GM19099 (cell line): ENCODE measurements around the gene ECEL1.

Experiments
- POLR2A ChIP-seq: IDR thresholded peaks from 3 replicates; pipeline ENCODE4 v1.6.1; 2011; ENCODE audit warnings: low read depth; ENCODE audit not compliant: insufficient read length; ENCODE audit errors: extremely low read depth

The ECEL1 gene, protein sequence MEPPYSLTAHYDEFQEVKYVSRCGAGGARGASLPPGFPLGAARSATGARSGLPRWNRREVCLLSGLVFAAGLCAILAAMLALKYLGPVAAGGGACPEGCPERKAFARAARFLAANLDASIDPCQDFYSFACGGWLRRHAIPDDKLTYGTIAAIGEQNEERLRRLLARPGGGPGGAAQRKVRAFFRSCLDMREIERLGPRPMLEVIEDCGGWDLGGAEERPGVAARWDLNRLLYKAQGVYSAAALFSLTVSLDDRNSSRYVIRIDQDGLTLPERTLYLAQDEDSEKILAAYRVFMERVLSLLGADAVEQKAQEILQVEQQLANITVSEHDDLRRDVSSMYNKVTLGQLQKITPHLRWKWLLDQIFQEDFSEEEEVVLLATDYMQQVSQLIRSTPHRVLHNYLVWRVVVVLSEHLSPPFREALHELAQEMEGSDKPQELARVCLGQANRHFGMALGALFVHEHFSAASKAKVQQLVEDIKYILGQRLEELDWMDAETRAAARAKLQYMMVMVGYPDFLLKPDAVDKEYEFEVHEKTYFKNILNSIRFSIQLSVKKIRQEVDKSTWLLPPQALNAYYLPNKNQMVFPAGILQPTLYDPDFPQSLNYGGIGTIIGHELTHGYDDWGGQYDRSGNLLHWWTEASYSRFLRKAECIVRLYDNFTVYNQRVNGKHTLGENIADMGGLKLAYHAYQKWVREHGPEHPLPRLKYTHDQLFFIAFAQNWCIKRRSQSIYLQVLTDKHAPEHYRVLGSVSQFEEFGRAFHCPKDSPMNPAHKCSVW

DNA sequence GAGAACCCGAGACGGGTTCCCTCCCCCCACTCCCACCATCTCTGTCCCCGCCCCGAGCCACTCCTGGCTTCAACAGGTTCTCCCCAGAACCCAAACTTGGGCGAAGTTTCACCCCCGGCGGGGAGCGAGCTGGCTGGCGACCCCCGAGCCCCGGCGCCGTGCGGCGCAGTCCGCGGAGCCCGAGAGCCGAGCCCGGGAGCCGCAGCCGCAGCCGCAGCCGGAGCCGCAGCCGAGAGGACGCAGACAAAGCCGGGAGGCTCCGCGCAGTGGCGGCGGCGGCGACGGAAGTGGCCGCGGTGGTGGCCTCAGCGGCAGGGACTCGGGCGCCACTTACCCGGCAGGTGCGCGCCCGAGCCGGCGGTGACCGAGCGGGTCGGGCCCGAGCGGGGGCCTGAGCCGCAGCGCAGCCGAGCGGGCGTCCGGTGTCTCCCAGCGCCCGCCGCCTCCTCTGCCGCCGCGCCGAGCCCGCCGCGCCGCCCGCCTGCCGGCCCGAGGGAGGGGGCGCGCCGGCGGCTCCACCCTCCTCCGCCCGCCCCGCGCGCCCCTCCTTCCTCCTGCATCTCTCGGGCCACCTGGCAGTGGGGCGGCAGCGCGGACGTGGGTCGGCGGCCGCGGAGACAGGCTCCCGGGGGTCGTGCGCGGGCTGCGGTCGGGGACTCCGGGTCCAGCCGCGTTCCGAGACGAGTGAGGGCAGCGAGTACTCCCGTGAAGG, at the start of gene ECEL1:
Gene ECEL1, minus strand, starts transcription at position 450 of the 712 bp plus-strand sequence. CDS start 1,181 bp downstream, outside the sequence.
- no peak for TF ChIP-seq POLR2A

DNA sequence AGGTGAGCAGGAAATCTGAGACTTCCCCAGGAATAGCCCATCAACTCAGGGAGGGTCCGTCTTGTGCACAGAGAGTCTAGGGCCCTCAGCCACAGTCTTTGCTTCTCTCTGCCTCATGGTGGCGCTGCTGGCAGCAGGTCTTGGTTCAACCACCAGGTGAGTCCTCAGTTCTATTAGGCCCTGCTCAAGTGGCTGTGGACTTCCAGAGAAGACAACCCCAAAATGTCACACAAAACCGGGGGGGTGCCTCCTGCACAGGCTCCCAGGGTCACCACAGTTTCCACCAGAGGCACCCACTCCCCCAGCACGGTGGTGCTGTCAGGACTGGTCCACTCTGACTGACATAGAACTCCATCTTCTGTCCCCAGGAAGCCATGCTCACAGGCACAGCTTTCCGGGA, 49.4 kb upstream of the ECEL1 start:
- TF ChIP-seq POLR2A, result no peak

DNA sequence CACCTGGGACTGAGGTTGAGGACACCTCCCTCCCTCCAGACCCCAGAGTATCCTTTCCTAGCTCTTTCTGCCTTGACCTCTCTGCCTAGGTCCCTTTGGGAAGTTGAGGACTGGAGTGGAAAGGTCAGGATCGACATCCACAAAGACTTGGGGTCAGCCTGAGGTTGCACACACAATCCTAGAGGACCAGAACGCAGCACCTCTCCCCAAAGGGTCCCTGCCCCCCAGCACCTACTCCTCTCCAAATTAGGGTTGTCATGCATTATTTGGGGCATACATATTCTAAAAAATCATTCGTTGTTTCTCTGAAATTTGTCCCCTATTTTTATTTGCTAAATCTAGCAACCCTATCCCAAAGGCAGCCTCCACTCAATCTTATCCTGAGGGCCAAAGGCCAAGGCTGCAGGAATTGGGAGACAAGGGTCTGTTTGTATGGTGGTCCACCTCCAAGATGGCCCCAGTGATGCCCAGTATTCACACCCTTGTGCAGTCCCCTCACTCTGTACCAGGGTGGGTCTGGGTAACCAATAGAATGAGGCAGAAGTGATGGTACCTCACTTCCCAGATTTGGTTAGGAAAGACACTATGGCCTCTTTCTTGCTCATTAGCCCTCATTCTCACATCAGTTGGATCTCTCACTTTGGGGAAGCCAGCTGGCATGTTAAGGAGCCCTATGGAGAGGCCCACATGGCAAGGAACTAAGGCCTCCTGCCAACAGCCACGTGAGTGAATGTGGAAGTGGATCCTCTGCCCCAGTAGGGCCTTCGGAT, 48.3 kb upstream of the ECEL1 start:
- no peak for TF ChIP-seq POLR2A

DNA sequence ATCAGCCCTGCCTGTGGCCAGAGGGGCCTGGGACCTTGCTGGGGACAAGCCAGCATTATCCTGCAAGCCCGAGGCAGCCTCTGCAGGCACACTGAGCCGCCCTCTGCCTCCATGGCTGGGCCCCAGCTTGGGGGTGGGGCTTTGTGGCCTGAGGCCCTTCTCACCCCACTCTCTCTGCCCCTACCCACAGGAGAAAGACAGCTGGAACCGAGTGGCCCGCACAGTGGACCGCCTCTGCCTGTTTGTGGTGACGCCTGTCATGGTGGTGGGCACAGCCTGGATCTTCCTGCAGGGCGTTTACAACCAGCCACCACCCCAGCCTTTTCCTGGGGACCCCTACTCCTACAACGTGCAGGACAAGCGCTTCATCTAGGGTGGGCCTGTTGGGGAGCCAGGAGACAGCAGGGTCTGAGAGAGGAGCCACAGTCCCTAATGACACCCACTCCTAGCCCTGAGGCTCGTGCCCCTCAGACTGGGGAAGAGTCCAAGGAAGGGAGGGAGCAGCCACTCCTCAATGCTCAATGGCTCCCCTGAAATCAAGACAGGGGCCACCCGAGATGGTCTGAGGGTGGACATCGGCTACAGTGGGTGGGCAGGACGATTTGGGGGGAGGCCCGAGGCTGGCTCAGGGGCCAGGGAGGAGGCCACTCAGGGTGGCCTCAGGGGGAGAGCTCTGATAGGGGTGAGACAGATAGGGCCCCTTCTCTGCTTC, 47.5 kb upstream of the ECEL1 start:
- no peak for TF ChIP-seq POLR2A

DNA sequence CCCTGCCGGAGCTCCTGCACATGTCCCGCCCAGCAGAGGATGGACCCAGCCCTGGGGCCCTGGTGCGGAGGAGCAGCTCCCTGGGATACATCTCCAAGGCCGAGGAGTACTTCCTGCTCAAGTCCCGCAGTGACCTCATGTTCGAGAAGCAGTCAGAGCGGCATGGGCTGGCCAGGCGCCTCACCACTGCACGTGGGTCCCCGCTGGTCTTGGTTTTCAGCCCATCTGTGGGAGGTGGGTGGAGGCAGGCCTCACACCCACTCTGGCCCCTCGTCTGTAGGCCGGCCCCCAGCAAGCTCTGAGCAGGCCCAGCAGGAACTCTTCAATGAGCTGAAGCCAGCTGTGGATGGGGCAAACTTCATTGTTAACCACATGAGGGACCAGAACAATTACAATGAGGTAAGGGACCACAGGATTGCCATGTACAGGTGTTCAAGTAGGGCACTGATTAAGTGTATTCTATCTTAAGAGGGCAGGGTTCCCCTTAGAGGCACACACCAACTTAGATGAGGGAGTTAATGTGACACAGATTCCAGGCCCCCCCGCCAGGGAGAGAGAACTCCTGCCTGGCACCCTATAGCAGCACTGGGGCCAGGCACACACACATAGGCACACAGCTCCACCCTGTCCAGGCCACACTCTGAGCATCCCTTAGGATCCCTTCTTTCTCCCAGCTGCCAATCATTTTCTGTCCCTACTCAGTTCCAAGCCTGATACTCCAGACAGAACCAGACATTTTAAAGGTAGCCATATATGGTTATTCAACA, 46.5 kb upstream of the ECEL1 start:
- no peak for TF ChIP-seq POLR2A

DNA sequence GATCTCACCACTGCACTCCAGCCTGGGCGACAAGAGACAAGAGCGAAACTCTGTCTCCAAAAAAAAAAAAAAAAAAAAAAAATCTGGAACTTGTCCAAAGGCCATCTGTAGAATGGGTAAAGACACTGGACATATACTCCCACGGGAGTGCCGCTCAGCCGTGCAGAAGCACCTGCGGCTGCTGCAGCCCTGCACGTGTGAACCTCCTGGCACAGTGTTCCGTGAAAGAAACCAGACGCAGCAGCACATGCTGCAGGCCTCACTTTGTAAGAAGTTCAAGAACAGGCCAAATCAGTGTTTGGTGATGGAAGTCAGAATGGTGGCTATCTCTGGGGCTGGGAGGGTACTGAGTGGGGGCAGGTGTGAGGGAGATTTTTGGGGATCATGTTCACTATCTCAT, 44.8 kb upstream of the ECEL1 start:
- TF ChIP-seq POLR2A, result no peak

DNA sequence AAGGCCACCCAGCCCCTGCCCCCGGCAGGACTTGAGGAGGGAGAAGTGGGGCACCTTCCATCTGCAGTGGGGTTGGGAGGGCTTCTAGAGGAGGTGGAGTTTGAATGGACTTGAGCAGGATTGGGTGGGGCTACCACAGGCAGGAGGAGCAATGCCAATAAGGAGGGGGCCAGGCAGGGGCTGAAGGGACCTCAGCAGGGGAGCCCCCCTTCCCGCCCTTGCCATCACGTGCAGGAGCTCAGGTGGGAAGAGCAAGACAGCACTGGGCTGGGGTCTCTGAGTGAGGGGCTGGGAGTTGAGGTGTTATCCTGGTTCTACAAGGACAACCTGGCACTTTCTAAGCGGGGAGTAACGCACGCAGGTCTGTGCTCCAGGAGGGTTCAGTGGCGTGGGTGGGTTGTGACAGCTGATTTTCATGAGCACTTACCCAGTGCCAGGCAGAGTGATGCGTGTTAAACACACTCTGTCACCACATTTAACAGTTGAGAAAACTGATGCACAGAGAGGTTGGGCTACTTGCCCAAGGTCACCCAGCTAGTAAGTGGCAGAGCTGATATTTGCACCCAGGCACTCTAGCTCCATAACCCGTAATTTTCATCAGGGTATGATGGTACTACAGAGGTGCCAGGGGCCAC, 43.1 kb upstream of the ECEL1 start:
- no peak for TF ChIP-seq POLR2A

DNA sequence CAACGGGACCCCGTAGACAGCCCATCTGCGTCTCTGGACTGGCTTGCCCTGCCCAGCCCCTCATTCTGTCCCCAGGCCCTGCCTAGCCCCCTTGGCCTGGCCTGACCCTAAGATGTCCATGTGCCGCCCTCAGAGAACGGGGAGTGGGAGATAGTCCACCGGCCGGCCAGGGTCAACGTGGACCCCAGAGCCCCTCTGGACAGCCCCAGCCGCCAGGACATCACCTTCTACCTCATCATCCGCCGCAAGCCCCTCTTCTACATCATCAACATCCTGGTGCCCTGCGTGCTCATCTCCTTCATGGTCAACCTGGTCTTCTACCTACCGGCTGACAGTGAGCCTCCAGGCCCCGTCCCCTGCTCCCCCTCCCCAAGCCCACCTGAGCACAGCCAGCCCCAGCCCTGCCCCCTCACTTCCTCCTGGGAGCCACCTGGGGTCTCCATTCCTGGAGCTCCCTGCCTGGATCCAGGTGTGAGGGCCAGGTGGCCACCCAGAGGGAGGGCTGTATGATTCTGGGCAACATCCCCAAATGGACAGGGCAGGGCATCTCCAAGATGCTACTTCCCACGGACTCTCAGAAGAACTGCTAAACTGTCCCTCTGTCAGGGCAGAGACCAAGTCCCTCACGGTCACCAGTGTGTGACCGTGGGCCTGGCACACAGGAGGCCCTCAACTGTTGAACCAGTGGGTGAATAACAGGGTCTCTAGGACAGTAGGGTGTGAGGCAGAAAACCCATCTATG, 42.3 kb upstream of the ECEL1 start:
- no peak for TF ChIP-seq POLR2A

DNA sequence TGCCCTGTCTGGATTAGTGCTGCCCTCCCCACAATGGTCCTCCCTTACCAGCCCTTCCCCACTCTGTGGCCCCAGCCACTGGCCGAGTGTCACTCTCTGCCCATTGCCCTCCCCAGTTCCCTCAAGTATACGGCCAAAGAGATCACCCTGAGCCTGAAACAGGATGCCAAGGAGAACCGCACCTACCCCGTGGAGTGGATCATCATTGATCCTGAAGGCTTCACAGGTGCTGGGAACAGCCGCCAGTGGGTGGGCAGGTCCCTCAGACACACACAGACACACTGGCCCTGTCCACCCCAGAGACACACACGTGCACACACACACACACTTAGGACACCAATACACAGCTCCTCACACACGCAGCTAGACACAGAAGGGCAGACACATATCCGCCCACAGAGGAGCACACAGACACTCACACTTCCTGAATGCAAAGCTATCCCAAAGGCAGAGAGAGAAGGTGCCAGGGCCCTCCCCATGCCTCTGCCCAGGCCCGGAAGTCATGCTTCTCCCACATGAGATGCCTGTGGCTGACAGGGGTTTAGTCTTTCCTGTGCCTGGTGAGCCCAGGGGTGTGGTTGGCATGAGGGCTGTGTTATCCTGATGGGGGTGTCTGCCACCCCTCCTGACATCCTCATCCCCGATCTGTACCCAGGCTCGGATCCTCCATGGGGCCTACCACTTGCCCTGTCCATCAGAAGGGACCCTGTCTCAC, 41.3 kb upstream of the ECEL1 start:
- TF ChIP-seq POLR2A, result no peak

DNA sequence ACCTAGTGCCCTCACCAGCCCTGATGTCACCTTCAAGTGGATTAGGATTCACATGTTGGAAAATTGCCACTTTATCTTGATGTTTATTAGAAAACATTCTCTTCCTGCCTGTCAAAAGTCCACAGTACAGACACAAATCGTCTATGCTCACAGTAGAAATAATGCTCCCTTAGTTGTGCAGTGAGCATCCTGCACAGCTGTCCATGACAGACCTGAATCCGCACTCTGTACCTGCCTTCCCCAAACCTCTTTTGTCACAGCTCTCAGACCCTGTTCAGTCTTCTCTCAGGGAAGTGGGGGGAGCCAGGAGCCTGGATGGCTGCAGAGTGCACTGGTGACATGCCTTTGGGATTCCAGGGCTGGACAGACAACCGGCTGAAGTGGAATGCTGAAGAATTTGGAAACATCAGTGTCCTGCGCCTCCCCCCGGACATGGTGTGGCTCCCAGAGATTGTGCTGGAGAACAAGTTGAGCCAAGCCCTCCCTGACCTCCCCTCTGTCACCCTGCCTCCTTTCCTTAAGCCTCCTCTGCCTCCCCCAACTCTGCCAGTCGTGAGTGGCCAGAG, 40.4 kb upstream of the ECEL1 start:
- no peak for TF ChIP-seq POLR2A

DNA sequence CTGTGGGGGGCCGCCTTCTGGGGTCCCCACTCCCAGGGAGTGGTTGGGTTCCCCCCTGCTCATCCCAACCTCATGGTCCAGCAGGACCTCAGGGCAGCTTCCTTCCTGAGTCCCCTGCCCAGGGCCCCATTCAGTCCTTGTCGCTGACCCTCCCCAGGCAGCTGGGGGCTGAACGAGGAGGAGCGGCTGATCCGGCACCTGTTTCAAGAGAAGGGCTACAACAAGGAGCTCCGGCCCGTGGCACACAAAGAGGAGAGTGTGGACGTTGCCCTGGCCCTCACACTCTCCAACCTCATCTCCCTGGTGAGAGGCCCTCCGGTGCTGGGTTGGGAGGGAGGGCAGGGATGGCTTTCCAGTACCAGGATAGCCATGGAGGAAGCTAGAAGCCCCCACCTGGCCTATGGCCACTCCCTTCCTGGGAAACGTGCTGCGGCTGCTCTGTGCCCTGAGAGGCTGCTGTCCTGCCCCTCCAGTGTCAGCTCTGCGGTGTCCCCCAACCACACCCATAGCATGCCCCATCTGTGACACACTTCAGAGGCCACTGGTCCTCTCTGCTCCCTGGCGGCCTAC, 38.8 kb upstream of the ECEL1 start:
- no peak for TF ChIP-seq POLR2A
